T-helper 22 cell (primary cell): Measurements from ENCODE around the gene SEPTIN14.
"Not testable (repeated sequence)": the region's sequence is repeated elsewhere in the genome, so short reads cannot be mapped to it uniquely, and the experiment has no call there.

Experiments used
- DNase-seq: peaks from one replicate; pipeline ENCODE4 v3.0.0-alpha.2; 2020; ENCODE audit warnings: low read depth

SEPTIN14 gene

GRCh38 chr7:55784151-55784550 lies 78.4 kb downstream of the SEPTIN14 start:
- no peak for DNase-seq

GRCh38 chr7:55778631-55779030 lies 83.9 kb downstream of the SEPTIN14 start:
- DNase-seq = no peak

GRCh38 chr7:55776196-55776595 lies 86.4 kb downstream of the SEPTIN14 start:
- DNase-seq = no peak

- no peak for DNase-seq
Measured at GRCh38 chr7:55775051-55775420, 87.5 kb downstream of the SEPTIN14 start.

GRCh38 chr7:55774327-55775050 lies 88.1 kb downstream of the SEPTIN14 start:
- DNase-seq = no peak

- no peak for DNase-seq
Measured at GRCh38 chr7:55770778-55771177, 91.8 kb downstream of the SEPTIN14 start.

- DNase-seq = not testable (repeated sequence)
Measured at GRCh38 chr7:55753274-55753862, 109.2 kb downstream of the SEPTIN14 start.

- not testable (repeated sequence) for DNase-seq
Measured at GRCh38 chr7:55744706-55745105, 117.8 kb downstream of the SEPTIN14 start.
